Endothelial cell of umbilical vein (primary cell): ENCODE results near the gene LGR6.

Experiments used
- EZH2 ChIP-seq: IDR thresholded peaks from 2 replicates; pipeline ENCODE4 v1.6.1; 2012; ENCODE audit warnings: borderline replicate concordance, low read depth, mild to moderate bottlenecking, moderate library complexity, low read length, inconsistent platforms; ENCODE audit not compliant: severe bottlenecking
- MYC ChIP-seq: IDR thresholded peaks from one replicate; pipeline ENCODE4 v1.6.1; 2011; ENCODE audit warnings: mild to moderate bottlenecking, low read depth, low read length
- POLR2A ChIP-seq: IDR thresholded peaks from 2 replicates; pipeline ENCODE4 v1.6.1; 2012; ENCODE audit warnings: low read depth, mild to moderate bottlenecking, control low read depth, low read length
- POLR2AphosphoS5 ChIP-seq: IDR thresholded peaks from 2 replicates; pipeline ENCODE4 v1.6.1; 2012; ENCODE audit warnings: low read depth, mild to moderate bottlenecking, control low read depth, low read length, moderate library complexity; ENCODE audit not compliant: insufficient read depth
- TF ChIP-seq, protein P1 (sequence below), 2 donors: IDR thresholded peaks; 1 replicate in 1 of 2; 2 replicates in 1 of 2; pipeline ENCODE4 v1.5.1; 2011; ENCODE audit warnings: low read length in 2 of 2, mild to moderate bottlenecking in 2 of 2, moderate library complexity in 2 of 2, control low read depth in 1 of 2, inconsistent platforms in 1 of 2, low read depth in 1 of 2; ENCODE audit not compliant: insufficient read depth in 1 of 2; ENCODE audit errors: extremely low read depth in 1 of 2
- TF ChIP-seq, protein P2 (sequence below): IDR thresholded peaks from 2 replicates; pipeline ENCODE4 v1.6.1; 2011; ENCODE audit not compliant: insufficient read depth, insufficient read length

DNA sequence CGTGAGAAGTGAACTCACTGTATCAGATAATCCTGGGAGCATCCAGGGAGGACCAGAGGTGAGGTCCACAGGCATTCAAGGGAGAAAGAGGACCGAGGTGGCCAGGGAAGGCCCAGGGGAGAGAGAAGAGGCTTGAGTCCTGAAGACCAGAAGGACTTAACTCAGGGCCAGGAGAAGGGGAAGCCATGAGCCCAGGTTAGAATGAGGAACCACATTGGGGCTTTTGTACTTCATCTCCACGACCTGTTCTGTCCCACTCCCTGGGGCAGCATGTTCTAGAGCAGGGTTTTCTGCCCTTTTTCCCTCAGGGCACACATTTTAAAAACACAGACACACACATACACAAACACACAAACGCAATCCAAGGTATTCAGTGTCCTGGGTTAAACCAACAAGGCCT is 8.4 kb downstream of the LGR6 start:
- TF ChIP-seq, protein P1, sequence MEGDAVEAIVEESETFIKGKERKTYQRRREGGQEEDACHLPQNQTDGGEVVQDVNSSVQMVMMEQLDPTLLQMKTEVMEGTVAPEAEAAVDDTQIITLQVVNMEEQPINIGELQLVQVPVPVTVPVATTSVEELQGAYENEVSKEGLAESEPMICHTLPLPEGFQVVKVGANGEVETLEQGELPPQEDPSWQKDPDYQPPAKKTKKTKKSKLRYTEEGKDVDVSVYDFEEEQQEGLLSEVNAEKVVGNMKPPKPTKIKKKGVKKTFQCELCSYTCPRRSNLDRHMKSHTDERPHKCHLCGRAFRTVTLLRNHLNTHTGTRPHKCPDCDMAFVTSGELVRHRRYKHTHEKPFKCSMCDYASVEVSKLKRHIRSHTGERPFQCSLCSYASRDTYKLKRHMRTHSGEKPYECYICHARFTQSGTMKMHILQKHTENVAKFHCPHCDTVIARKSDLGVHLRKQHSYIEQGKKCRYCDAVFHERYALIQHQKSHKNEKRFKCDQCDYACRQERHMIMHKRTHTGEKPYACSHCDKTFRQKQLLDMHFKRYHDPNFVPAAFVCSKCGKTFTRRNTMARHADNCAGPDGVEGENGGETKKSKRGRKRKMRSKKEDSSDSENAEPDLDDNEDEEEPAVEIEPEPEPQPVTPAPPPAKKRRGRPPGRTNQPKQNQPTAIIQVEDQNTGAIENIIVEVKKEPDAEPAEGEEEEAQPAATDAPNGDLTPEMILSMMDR (IDR thresholded peaks at IDR 0.05; ENCODE audit: extremely low read depth in 1 of 2, insufficient read depth in 1 of 2, low read depth in 1 of 2, low read length in 2 of 2): no peak
- TF ChIP-seq MYC: no peak
- no peak for TF ChIP-seq EZH2
- no peak for TF ChIP-seq POLR2A
- no peak for TF ChIP-seq POLR2AphosphoS5
- TF ChIP-seq, protein P2, sequence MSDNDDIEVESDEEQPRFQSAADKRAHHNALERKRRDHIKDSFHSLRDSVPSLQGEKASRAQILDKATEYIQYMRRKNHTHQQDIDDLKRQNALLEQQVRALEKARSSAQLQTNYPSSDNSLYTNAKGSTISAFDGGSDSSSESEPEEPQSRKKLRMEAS: no peak
